HepG2 (cell line): ENCODE results near the gene SHROOM2. TPM values are rescaled to one million over a fixed set of nuclear protein-coding genes. Genes with fewer than 3 reads are reported as not detected.

Experiments
- ATAC-seq: fragments of 200-7000 bp; cut with Tn5 transposase; 3 replicates; pipeline ENCODE4 v1.9.1; 2020; ENCODE audit warnings: mild to moderate bottlenecking, moderate library complexity
- BruUV-seq: library from RNA; stranded (reverse); fragments of 400-500 nt; replicated peaks from 2 replicates; lab custom pipeline; 2021; lab: Mats Ljungman, UMichigan
- CTCF ChIA-PET: fragments of 300-600 bp; formaldehyde crosslinking; extraction: SDS; loops from one replicate; lab custom pipeline; 2021; ENCODE audit warnings: low total read pairs, inconsistent platforms, low intra/inter-chr PET ratio; lab: Yijun Ruan, JAX
- POLR2A ChIA-PET: fragments of 350-600 bp; sonication (Branson Sonifier 250); formaldehyde crosslinking; loops from one replicate; lab custom pipeline; 2020; ENCODE audit warnings: antibody characterized with exemption, inconsistent platforms; lab: Yijun Ruan, JAX
- DNase-seq: peaks from one replicate; pipeline ENCODE4 v3.0.0-alpha.2; 2015; ENCODE audit warnings: low spot score
- FAIRE-seq: peaks from 3 replicates; lab custom pipeline; 2011; peaks lifted over from hg19 to GRCh38; lab: Jason Lieb, UNC
- H2AFZ ChIP-seq: one replicate; pipeline ENCODE4 v1.6.1; 2011; ENCODE audit warnings: low read length, inconsistent platforms
- H3K27ac ChIP-seq: fragments of 300-600 bp; 3 replicates; pipeline ENCODE4 v1.8.0; 2011; ENCODE audit warnings: mixed run types, mild to moderate bottlenecking, mixed read lengths, low read length, inconsistent platforms; ENCODE audit not compliant: insufficient read depth; ENCODE audit errors: extremely low read length
- H3K27me3 ChIP-seq, 2 experiments: fragments of 200-600 bp in 1 of 2; 2 replicates in 1 of 2; 3 replicates in 1 of 2; pipeline versions ENCODE4 v1.6.0 to v1.8.0; 2011; ENCODE audit warnings: low read length in 2 of 2, mild to moderate bottlenecking in 2 of 2, moderate library complexity in 2 of 2, inconsistent platforms in 1 of 2; ENCODE audit not compliant: insufficient read depth in 2 of 2, control insufficient read depth in 1 of 2
- H3K36me3 ChIP-seq, 2 experiments: fragments of 200-600 bp in 1 of 2; replicated peaks in 1 of 2; 2 replicates in 1 of 2; 3 replicates in 1 of 2; pipeline versions ENCODE4 v1.5.1 to v1.8.0; 2011; ENCODE audit warnings: low read length in 2 of 2, inconsistent platforms in 1 of 2; ENCODE audit not compliant: insufficient read depth in 2 of 2, control insufficient read depth in 1 of 2
- H3K4me1 ChIP-seq: 2 replicates; pipeline ENCODE4 v1.5.1; 2012; ENCODE audit warnings: low read length, inconsistent platforms; ENCODE audit not compliant: insufficient read depth
- H3K4me2 ChIP-seq: 2 replicates; pipeline ENCODE4 v1.6.0; 2011; ENCODE audit warnings: low read depth, low read length, inconsistent platforms
- H3K4me3 ChIP-seq, 3 experiments: fragments of 200-600 bp in 1 of 3; sonication (generic), shearing (Covaris generic) in 1 of 3; replicated peaks in 1 of 3; 2 replicates each; pipeline ENCODE4 v1.5.1; 2011 to 2016; ENCODE audit warnings: low read length in 3 of 3, inconsistent platforms in 2 of 3, low read depth in 2 of 3, mild to moderate bottlenecking in 2 of 3, control low read depth in 1 of 3, mixed read lengths in 1 of 3; ENCODE audit not compliant: insufficient read depth in 1 of 3
- H3K79me2 ChIP-seq: one replicate; pipeline ENCODE4 v1.6.1; 2011; ENCODE audit warnings: low read length, inconsistent platforms; ENCODE audit not compliant: insufficient read depth
- H3K9ac ChIP-seq: 2 replicates; pipeline ENCODE4 v1.6.0; 2011; ENCODE audit warnings: mild to moderate bottlenecking, low read depth, low read length, inconsistent platforms; ENCODE audit not compliant: insufficient read depth
- H3K9me3 ChIP-seq: 2 replicates; pipeline ENCODE4 v1.5.1; 2012; ENCODE audit warnings: mild to moderate bottlenecking, low read length
- H4K20me1 ChIP-seq: 2 replicates; pipeline ENCODE4 v1.6.0; 2011; ENCODE audit warnings: inconsistent platforms, mild to moderate bottlenecking, low read length, moderate library complexity; ENCODE audit not compliant: insufficient read depth
- CREB1 ChIP-seq, 2 experiments: fragments of 450-650 bp in 1 of 2; IDR thresholded peaks; 2 replicates each; pipeline ENCODE4 v1.6.1; 2016 to 2017; ENCODE audit warnings: control low read depth in 1 of 2, mild to moderate bottlenecking in 1 of 2, missing compliant biosample characterization in 1 of 2, missing genetic modification characterization in 1 of 2
- HNRNPUL1 ChIP-seq: fragments of 200-400 bp; formaldehyde crosslinking; IDR thresholded peaks from 2 replicates; pipeline ENCODE4 v1.6.1; 2017; ENCODE audit warnings: low read depth, mild to moderate bottlenecking, low read length, moderate library complexity
- SP4 ChIP-seq: sonication (generic); formaldehyde crosslinking; IDR thresholded peaks from 2 replicates; pipeline ENCODE4 v1.8.1; 2023; ENCODE audit warnings: mild to moderate bottlenecking, missing genetic modification reagents
- SRSF4 ChIP-seq: fragments of 200-400 bp; formaldehyde crosslinking; IDR thresholded peaks from one replicate; pipeline ENCODE4 v1.6.1; 2018; ENCODE audit warnings: mild to moderate bottlenecking, low read depth, low read length, moderate library complexity; ENCODE audit not compliant: poor library complexity, severe bottlenecking
- TEAD2 ChIP-seq: sonication (generic); formaldehyde crosslinking; IDR thresholded peaks from 2 replicates; pipeline ENCODE4 v1.9.0; 2021; ENCODE audit warnings: missing genetic modification reagents
- ZBTB3 ChIP-seq: sonication (generic); formaldehyde crosslinking; IDR thresholded peaks from 2 replicates; pipeline ENCODE4 v1.4.0; 2020; ENCODE audit warnings: low read depth, mild to moderate bottlenecking, moderate library complexity, missing genetic modification reagents, borderline replicate concordance
- ZNF747 ChIP-seq: sonication (generic); formaldehyde crosslinking; IDR thresholded peaks from 2 replicates; pipeline ENCODE4 v1.8.1; 2023; ENCODE audit warnings: missing genetic modification reagents, mild to moderate bottlenecking, borderline replicate concordance
- WGBS: methylation state at CpG from one replicate; pipeline ENCODE4 v1.1.6; 2017; ENCODE audit warnings: low lambda C conversion rate; 5-methylcytosine and 5-hydroxymethylcytosine counted together
- in situ Hi-C: cut with HindIII; loops from 2 replicates; pipeline ENCODE4 v1.10.0; 2017; ENCODE audit warnings: low pct_unique_long_range_greater_than_20kb; ENCODE audit not compliant: extremely low pct_ligation_motif_present
- intact Hi-C: fragments of 100-400 bp; cut with micrococcal nuclease; formaldehyde crosslinking; loops from one replicate; pipeline ENCODE4 v1.10.0; 2022; ENCODE audit not compliant: unreplicated experiment
- polyA plus RNA-seq, 8 experiments: library from polyadenylated mRNA; depleted of rRNA in 3 of 8; stranded (reverse) in 7 of 8; unstranded in 1 of 8; fragments of >200 nt; fragmentation: Illumina TruSeq in 4 of 8; extraction: Trizol in 4 of 8; gene quantifications; 2 replicates each; pipeline versions ENCODE4 v1.2.1 to v1.2.3, GENCODE V29; 2011 to 2016; ENCODE audit warnings: low read depth in 4 of 8, missing spikeins in 1 of 8, mixed read lengths in 1 of 8; ENCODE audit not compliant: insufficient read depth in 1 of 8
- total RNA-seq, 5 experiments: library from RNA; depleted of rRNA; stranded (reverse); fragments of >200 nt; fragmentation: Illumina TruSeq; extraction: Trizol; gene quantifications; 2 replicates each; pipeline ENCODE4 v1.2.3, GENCODE V29; 2016; ENCODE audit warnings: low read depth in 1 of 5
- TF ChIP-seq, protein P1 (sequence below): sonication (generic); formaldehyde crosslinking; IDR thresholded peaks from 2 replicates; pipeline ENCODE4 v1.9.0; 2021; ENCODE audit warnings: missing genetic modification reagents, borderline replicate concordance
- TF ChIP-seq, protein P2 (sequence below): sonication (generic); formaldehyde crosslinking; IDR thresholded peaks from 2 replicates; pipeline ENCODE4 v1.4.0; 2020; ENCODE audit warnings: missing genetic modification reagents, borderline replicate concordance
- TF ChIP-seq, protein P3 (sequence below): sonication (generic); formaldehyde crosslinking; IDR thresholded peaks from 2 replicates; pipeline ENCODE4 v1.8.1; 2023; ENCODE audit warnings: mild to moderate bottlenecking, inconsistent platforms, moderate library complexity, missing genetic modification reagents, borderline replicate concordance

The SHROOM2 gene
- total and polyA plus RNA-seq, 2 of the 13 experiments (the other 11 are each of a cell fraction or from before 2014, with no cell fraction given), result 0.92 to 1.4 TPM

DNA sequence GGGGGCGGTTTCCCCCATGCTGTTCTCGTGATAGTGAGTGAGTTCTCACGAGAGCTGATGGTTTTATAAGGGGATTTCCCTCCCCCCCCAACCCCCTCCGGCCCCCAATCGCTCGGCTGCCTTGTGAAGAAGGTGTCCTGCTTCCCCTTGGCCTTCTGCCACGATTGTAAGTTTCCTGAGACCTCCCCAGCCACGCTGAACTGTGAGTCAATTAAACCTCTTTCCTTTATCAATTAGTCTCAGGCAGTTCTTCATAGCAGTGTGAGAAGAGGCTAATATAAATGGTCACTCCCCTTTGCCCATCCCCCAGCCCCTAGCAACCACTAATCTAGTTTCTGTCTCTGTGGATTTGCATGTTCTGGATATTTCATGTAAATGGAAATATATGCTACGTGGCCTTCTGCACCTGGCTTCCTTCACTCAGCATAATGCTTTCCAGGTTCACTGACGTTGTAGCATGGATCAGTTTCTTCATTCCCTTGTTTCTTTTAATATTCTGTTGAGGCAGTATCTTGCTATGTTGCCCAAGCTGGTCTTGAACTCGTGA, 37.0 kb upstream of the SHROOM2 start:
- FAIRE-seq, result no peak
- no peak overlapping the region for H3K27ac ChIP-seq
- ChIA-PET POLR2A (no interaction called here), CTCF (no interaction called here)
- no peaks in the 10 kb centered on the region for H4K20me1 ChIP-seq
- no peaks in the 10 kb centered on the region for H3K27me3 ChIP-seq
- no peak for DNase-seq
- H3K4me3 ChIP-seq, result no peak overlapping the region
- H3K9ac ChIP-seq, result no peak overlapping the region
- ATAC-seq, result no peak
- H3K79me2 ChIP-seq, result no peaks in the 10 kb centered on the region
- no peak overlapping the region for H2AFZ ChIP-seq
- TF ChIP-seq TEAD2, result no peak
- TF ChIP-seq, protein P1, sequence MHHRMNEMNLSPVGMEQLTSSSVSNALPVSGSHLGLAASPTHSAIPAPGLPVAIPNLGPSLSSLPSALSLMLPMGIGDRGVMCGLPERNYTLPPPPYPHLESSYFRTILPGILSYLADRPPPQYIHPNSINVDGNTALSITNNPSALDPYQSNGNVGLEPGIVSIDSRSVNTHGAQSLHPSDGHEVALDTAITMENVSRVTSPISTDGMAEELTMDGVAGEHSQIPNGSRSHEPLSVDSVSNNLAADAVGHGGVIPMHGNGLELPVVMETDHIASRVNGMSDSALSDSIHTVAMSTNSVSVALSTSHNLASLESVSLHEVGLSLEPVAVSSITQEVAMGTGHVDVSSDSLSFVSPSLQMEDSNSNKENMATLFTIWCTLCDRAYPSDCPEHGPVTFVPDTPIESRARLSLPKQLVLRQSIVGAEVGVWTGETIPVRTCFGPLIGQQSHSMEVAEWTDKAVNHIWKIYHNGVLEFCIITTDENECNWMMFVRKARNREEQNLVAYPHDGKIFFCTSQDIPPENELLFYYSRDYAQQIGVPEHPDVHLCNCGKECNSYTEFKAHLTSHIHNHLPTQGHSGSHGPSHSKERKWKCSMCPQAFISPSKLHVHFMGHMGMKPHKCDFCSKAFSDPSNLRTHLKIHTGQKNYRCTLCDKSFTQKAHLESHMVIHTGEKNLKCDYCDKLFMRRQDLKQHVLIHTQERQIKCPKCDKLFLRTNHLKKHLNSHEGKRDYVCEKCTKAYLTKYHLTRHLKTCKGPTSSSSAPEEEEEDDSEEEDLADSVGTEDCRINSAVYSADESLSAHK (CRISPR knock-in tag), result no peak
- TF ChIP-seq ZBTB3 (CRISPR knock-in tag), result no peak
- no peak for TF ChIP-seq HNRNPUL1
- TF ChIP-seq SP4, result no peak
- no peak for TF ChIP-seq SRSF4
- TF ChIP-seq, protein P2, sequence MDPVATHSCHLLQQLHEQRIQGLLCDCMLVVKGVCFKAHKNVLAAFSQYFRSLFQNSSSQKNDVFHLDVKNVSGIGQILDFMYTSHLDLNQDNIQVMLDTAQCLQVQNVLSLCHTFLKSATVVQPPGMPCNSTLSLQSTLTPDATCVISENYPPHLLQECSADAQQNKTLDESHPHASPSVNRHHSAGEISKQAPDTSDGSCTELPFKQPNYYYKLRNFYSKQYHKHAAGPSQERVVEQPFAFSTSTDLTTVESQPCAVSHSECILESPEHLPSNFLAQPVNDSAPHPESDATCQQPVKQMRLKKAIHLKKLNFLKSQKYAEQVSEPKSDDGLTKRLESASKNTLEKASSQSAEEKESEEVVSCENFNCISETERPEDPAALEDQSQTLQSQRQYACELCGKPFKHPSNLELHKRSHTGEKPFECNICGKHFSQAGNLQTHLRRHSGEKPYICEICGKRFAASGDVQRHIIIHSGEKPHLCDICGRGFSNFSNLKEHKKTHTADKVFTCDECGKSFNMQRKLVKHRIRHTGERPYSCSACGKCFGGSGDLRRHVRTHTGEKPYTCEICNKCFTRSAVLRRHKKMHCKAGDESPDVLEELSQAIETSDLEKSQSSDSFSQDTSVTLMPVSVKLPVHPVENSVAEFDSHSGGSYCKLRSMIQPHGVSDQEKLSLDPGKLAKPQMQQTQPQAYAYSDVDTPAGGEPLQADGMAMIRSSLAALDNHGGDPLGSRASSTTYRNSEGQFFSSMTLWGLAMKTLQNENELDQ (CRISPR knock-in tag), result no peak
- TF ChIP-seq, protein P3, sequence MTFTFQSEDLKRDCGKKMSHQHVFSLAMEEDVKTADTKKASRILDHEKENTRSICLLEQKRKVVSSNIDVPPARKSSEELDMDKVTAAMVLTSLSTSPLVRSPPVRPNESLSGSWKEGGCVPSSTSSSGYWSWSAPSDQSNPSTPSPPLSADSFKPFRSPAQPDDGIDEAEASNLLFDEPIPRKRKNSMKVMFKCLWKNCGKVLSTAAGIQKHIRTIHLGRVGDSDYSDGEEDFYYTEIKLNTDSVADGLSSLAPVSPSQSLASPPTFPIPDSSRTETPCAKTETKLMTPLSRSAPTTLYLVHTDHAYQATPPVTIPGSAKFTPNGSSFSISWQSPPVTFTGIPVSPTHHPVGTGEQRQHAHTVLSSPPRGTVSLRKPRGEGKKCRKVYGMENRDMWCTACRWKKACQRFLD, result no peak
- no peak for TF ChIP-seq ZNF747 (CRISPR knock-in tag)
- no peak for TF ChIP-seq CREB1 (IDR thresholded peaks at IDR 0.05)
- no peak for TF ChIP-seq CREB1 (CRISPR knock-in tag; IDR thresholded peaks at IDR 0.05)
- no peaks in the 10 kb centered on the region for H3K4me1 ChIP-seq
- WGBS, result 36% methylated on average over 4 of the region's 11 CpGs
- in situ Hi-C loops, result no loop called here
- H3K36me3 ChIP-seq, result no peaks in the 10 kb centered on the region
- BruUV-seq, result no TSS peak
- no peaks in the 10 kb centered on the region for H3K9me3 ChIP-seq
- H3K4me2 ChIP-seq, result no peak overlapping the region
- intact Hi-C loops, result no loop called here
